Measurements from ENCODE around the gene RGS19.

DNA sequence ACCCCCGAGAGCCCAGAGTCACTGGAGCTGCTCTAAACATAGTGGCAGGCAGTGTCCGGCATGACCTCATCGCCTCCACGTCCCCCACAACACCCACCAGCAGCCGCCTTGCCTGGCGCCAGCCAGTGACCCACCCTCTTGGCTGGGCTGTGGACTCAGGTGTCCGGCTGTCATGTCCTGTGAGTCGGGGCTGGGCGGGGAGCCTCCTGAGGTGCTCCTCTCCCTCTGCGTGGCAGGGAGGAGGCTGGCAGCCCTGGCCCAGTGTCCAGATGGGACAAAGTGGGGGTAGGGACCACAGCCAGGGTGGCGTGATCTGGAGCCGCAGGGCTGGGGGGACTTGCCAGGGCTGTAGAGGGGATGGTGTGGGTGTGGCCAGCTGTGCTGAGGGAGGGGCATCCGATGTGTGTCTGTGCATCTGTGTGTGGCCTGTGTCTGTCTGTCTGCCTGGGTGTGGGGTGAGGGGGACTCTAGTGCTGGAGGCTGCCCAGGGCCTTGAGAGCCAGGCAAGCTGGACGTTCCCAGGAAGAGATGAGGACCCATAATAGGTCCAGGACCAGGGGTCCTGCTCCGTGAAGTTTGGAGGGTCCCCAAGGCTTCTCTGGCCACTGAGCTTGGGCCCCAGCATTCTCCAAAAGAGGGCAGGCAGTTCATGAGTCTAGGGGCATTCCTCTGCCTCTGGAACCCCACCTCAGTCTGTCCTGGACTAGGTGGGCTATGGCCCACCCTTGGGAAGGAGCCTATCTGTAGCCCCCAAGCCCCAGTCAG is 27.6 kb downstream of the RGS19 start:
- TF ChIP-seq, protein P1, sequence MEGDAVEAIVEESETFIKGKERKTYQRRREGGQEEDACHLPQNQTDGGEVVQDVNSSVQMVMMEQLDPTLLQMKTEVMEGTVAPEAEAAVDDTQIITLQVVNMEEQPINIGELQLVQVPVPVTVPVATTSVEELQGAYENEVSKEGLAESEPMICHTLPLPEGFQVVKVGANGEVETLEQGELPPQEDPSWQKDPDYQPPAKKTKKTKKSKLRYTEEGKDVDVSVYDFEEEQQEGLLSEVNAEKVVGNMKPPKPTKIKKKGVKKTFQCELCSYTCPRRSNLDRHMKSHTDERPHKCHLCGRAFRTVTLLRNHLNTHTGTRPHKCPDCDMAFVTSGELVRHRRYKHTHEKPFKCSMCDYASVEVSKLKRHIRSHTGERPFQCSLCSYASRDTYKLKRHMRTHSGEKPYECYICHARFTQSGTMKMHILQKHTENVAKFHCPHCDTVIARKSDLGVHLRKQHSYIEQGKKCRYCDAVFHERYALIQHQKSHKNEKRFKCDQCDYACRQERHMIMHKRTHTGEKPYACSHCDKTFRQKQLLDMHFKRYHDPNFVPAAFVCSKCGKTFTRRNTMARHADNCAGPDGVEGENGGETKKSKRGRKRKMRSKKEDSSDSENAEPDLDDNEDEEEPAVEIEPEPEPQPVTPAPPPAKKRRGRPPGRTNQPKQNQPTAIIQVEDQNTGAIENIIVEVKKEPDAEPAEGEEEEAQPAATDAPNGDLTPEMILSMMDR (IDR thresholded peaks at IDR 0.05) = no peak
- TF ChIP-seq POLR2A (IDR thresholded peaks at IDR 0.05) = peak in 1 of 4 donors; percentile 17

All from esophagus squamous epithelium (tissue), 4 donors.